NCI-H82 treated with DMSO at 0.1 percent for 48 hours (cell line): ENCODE data around the gene ZNF462.
"Not testable (repeated sequence)": the region's sequence is repeated elsewhere in the genome, so short reads cannot be mapped to it uniquely, and the experiment has no call there.

ENCODE experiments used
- DNase-seq: peaks from one replicate; lab custom pipeline; 2025; ENCODE audit not compliant: unreplicated experiment; lab: John Stamatoyannopoulos, UW

Gene ZNF462

GRCh38 chr9:106862821-106863720, at the start of gene ZNF462:
Gene ZNF462 (plus strand): TSS chr9:106863166. CDS start chr9:106923384, 60,218 bp downstream.
- peak; percentile 66 for DNase-seq

- DNase-seq = no peak
Observed at GRCh38 chr9:106816524-106816923, 46.4 kb upstream of the ZNF462 start.

DNA sequence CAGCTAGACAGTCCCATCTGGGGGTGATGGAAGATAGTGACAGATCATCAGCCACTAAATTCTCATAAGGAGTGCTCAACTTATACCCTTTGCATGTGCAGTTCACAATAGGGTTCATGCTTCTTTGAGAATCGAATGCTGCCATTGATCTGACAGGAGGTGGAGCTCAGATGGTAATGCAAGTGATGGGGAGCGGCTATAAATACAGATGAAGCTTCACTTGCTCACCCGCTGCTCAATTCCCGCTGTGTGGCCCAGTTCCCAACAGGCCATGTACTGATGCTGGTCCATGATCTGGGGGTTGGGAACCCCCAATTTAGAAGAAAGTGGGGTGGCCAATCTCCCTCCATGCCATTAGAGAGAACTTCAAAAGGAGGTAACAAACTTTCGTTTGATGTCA, 44.9 kb upstream of the ZNF462 start:
- DNase-seq = no peak

DNA sequence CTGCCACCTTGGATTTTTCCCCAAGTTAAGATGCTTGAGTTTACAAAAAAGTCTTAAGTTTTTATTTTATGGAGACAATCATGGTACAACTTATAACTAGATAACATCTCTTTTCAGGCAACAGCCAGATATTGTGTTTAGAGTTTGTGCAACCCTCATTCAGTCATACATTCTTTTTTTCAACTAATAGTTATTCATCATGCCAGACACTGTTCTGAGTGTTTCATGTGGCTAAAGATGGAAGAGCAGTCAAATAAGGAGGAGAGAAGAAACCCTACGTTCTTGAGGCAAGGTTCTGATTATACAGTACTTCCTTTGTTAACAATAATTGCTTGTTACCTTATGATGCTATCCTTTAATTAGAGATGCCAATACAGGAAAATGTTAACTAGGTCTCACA, 42.1 kb upstream of the ZNF462 start:
- DNase-seq = no peak

DNA sequence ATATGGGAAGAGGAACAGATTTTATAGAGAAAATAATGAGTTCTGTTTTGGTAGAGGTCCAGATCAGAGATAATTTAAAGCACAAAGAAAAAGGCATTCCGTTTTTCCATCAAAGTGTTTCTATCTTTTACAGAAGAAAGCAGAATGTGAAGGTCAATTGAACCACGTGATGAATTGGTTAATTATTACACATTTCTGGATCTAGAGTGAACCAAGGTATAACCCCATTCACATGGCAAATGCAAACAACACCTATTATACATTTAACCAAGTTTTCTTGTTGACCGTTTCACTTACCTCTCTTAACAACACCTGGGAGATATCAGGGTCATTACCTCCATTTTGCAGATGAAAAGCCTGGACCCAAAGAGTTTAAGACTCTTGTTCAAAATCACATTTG, 34.9 kb upstream of the ZNF462 start:
- no peak for DNase-seq

GRCh38 chr9:106828965-106829364, 34.0 kb upstream of the ZNF462 start:
- no peak for DNase-seq

DNA sequence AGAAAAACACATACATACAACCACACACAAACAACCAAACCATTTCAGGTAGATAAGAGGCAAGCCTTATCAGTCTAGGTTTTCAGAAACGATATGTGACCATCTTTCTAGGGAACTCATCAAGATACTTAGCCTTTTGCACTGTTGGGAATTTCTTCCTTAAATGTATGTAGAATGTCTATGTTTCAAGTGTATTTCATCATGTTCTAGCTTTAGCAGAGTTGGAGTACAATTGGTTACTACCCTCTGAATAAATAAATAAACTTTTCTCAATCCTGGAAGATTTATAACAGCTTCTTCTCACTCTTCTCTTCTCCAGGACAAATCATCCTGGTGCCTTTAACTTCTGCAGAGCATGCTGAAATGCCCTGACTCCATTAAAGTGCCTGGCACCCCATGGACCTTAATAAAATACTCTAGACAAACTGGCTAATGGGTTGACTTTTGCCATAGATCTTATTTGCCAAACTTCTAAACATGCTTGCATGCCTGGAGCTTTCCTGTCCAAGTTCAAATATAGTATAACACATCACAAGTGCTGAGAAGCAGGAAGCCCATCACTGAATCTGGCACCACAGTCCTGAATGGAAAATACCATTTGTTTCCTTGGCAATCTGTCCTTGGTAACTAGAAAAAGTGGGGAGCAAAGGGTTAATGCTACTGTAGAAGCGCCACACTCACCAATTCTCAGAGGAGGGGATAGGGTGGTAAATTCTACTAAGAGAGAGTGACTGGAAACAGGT, 33.1 kb upstream of the ZNF462 start:
- DNase-seq = no peak

DNA sequence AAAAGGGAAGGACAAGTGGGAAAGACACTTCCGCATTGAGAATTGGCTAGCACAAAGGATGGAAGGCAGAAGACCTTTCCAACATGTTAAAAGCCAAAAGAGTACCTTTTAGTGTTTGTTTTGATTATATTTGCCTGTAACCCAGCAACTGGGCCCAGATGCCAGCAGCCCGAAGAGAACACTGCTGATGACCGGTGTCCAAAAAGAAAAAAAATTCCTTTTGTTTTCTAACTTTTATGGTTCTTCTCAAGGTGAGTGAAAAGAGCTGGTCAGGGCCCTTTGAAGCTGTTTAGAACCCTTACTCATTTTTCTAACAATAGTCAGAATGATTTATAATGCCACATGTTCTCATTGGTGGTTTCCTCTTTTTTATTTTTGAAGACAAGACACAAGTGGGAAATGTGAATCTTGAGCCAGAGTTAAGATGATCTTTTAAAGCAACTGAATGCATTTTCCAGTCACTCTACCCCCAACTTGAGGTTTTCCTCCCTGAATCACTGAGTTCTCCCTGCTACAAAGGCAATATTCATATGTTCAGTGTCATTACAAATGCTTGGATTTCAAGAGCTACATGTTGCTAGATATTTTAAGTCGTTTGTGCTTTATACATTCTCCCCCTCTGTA, 32.3 kb upstream of the ZNF462 start:
- no peak for DNase-seq

DNA sequence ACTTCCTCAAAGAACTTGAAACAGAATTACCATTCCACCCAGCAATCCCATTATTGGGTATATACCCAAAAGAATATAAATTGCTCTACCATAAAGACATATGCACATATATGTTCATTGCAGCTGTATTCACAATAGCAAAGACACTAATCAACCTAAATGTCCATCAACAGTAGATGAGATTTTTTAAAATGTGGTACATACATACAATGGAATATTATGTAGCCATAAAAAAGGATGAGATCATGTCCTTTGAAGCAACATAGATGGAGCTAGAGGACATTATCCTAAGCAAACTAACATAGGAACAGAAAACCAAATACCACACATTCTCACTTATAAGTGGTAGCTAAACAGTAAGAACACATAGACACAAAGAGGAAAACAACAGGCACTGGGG, 28.1 kb upstream of the ZNF462 start:
- no peak for DNase-seq

DNA sequence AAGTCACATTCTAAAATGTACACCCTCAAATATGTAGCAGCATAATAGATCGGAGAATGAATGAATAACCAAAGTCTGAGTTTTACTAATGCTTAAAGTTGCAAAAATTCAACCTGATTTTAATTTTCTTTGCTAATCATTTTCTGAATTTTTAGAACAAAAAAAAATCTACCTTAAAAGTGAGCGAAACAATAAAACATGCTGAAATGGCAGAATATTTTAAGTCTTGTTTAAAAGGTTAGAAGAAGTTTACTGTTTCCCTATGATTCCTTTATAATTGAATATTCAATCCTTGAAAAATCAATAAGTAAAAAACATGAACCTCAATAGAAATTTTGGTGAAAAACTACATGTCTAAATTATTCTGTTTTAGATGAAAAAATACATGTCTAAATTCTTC, 27.1 kb upstream of the ZNF462 start:
- DNase-seq = no peak

GRCh38 chr9:106843371-106843770, 19.6 kb upstream of the ZNF462 start:
- no peak for DNase-seq

- no peak for DNase-seq
Observed at GRCh38 chr9:106846307-106846706, 16.7 kb upstream of the ZNF462 start.

DNA sequence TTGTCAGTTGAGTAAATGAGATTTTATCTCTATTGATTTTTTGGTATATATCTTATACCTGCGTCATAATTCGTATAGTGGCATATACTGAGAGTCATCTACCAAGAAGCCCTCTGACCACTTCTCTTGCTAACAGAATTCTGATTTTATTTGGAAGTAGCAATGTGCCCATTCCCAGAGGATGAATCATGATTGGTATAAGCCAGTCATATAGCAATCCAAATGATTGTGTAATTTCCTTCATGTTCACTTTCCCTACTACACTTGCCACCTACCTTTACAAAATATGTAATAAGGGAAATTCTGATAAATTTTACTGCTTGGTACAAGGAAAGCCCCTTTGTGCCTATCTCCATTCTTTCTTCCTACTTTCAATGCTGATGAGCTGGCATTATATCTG, 16.1 kb upstream of the ZNF462 start:
- DNase-seq = no peak

- DNase-seq = not testable (repeated sequence)
Observed at GRCh38 chr9:106851640-106852039, 11.3 kb upstream of the ZNF462 start.

GRCh38 chr9:106857811-106858470, 5.0 kb upstream of the ZNF462 start:
- DNase-seq = no peak

DNA sequence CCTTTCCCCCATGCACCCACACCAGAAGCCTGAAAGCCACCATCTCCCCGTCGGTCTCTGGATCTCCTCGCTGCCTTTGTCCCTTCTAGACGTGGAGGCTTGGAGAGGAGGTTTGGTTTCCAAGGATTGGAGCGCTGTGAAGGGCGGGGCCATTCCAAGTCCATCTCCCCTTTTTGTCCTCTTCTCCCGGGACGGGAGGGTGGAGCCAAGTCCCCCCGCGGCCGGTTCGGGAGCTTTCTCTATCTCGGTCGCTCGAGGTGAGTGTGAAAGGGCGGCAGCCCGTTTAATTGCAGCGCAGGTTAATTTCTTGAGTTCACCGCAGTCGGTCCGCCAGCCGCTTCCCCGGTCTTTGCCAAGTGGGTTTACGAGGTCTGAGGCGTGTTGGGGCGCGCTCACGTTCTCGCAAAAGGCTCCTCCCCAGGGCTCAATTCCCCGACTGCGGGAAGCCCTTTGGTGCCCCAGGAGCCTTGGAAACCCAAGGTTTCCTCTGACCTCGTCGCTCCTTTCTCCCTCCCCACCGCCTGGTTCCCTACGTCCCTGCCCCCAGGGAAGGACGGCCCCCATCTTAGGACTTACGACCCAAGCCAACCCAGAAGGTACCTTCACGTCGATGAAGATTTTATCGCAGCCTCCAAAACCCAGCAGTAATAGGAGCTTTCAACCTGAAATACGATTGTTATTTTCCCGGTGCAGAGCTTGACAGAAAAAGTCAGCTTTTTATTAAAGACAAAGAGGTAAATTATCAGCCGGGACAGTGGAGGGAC, 2.8 kb upstream of the ZNF462 start:
- no peak for DNase-seq

DNA sequence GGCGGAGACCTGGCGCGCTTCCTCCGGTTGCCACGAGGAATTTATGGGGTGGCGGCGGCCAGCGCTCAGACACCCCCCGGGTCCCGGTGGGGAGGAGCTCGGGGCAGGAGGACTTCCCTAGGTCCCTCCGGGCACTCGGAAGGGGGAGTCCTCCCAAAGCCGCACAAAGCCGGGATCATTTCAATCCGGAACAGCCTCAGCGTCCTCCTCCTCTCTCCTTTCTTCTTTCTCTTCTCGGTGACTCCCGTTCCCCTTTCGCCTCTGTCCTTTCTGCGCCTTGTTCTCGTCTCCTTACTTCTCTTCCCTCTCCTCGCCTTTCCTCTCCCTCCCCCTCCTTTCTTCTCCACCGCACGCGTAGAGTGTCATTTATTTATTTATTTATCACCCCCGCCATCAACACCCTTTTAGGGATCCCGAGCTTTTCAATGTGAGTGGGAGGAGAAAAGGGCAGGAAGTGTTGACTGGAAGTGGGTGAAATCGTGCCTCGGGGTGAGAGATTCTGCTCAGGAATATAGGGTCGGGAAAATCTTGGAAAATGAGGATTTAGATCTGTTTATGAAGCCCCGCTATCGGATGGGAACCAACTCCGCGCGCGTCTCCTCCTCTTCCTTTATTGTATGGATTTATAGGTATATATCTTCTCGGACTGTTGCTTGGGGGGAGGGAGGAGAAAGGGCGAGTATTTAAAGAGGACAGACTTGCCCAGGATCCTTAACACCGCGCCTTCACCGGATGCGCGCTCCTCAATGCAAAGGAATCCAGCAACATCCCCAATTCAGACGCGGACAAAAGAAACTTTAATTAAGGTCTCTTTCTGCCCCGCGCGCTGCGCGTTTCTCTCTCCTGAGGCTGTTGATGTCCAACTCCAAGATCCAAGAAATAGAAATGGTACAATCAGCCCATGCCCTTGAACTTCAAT, 2.0 kb upstream of the ZNF462 start:
- DNase-seq = peak; percentile 46

- no peak for DNase-seq
Observed at GRCh38 chr9:106861640-106862109, 1.3 kb upstream of the ZNF462 start.

- DNase-seq = peak; percentile 66
Observed at GRCh38 chr9:106862110-106862820, 701 bp upstream of the ZNF462 start.
